Stimulated activated CD8-positive, alpha-beta memory T cell treated with anti-CD3 and anti-CD28 coated beads, Interleukin-12 subunit alpha, Interleukin-12 subunit beta, amount 100 ng/mL, for 1 hour (primary cell): Measurements from ENCODE around the gene ERI3.
A peak's percentile ranks its signal among the peaks of the same experiment; 100 is the strongest.

ENCODE experiments used
- DNase-seq: peaks from one replicate; pipeline ENCODE4 v3.0.0-alpha.2; 2020; ENCODE audit warnings: low read depth

ERI3 gene

GRCh38 chr1:44348061-44348485 lies 7.0 kb downstream of the ERI3 start:
- no peak for DNase-seq

GRCh38 chr1:44347280-44347679 lies 7.8 kb downstream of the ERI3 start:
- no peak for DNase-seq

- no peak for DNase-seq
Measured at GRCh38 chr1:44346878-44347277, 8.2 kb downstream of the ERI3 start.

- DNase-seq: no peak
Measured at GRCh38 chr1:44346184-44346583, 8.9 kb downstream of the ERI3 start.

GRCh38 chr1:44345187-44345775 lies 9.8 kb downstream of the ERI3 start:
- DNase-seq: no peak

- no peak for DNase-seq
Measured at GRCh38 chr1:44339731-44340130, 15.3 kb downstream of the ERI3 start.

- no peak for DNase-seq
Measured at GRCh38 chr1:44338136-44338535, 16.9 kb downstream of the ERI3 start.

- DNase-seq: no peak
Measured at GRCh38 chr1:44336668-44337067, 18.4 kb downstream of the ERI3 start.

GRCh38 chr1:44334968-44335367 lies 20.1 kb downstream of the ERI3 start:
- DNase-seq: no peak

GRCh38 chr1:44333376-44333775 lies 21.7 kb downstream of the ERI3 start:
- no peak for DNase-seq

- DNase-seq: no peak
Measured at GRCh38 chr1:44332505-44332904, 22.6 kb downstream of the ERI3 start.

- no peak for DNase-seq
Measured at GRCh38 chr1:44330935-44331334, 24.1 kb downstream of the ERI3 start.

GRCh38 chr1:44328671-44329416 lies 26.2 kb downstream of the ERI3 start:
- DNase-seq: no peak

- no peak for DNase-seq
Measured at GRCh38 chr1:44327679-44328491, 27.2 kb downstream of the ERI3 start.

- DNase-seq: no peak
Measured at GRCh38 chr1:44326821-44327465, 28.1 kb downstream of the ERI3 start.

- no peak for DNase-seq
Measured at GRCh38 chr1:44326024-44326701, 28.9 kb downstream of the ERI3 start.

- DNase-seq: no peak
Measured at GRCh38 chr1:44323947-44324346, 31.1 kb downstream of the ERI3 start.

- no peak for DNase-seq
Measured at GRCh38 chr1:44322367-44322766, 32.7 kb downstream of the ERI3 start.

GRCh38 chr1:44321466-44321865 lies 33.6 kb downstream of the ERI3 start:
- no peak for DNase-seq

GRCh38 chr1:44318097-44319088 lies 36.7 kb downstream of the ERI3 start:
- peak; percentile 26 for DNase-seq
